Brain microvascular endothelial cell (primary cell): ENCODE measurements around the gene DLG2.
"Not testable (repeated sequence)": the region's sequence is repeated elsewhere in the genome, so short reads cannot be mapped to it uniquely, and the experiment has no call there.

Experiments used
- DNase-seq: peaks from one replicate; pipeline ENCODE4 v3.0.0-alpha.2; 2020
- H3K27ac ChIP-seq: fragments of 250-450 bp; sonication (Bioruptor Pico); 2 replicates; pipeline ENCODE4 v1.5.1; 2020; ENCODE audit warnings: mild to moderate bottlenecking, moderate library complexity
- H3K27me3 ChIP-seq: fragments of 250-450 bp; sonication (Bioruptor Pico); replicated peaks from 2 replicates; pipeline ENCODE4 v1.5.1; 2020; ENCODE audit warnings: mild to moderate bottlenecking
- H3K36me3 ChIP-seq: fragments of 250-450 bp; sonication (Bioruptor Pico); replicated peaks from 2 replicates; pipeline ENCODE4 v1.5.1; 2020; ENCODE audit warnings: mild to moderate bottlenecking
- H3K4me3 ChIP-seq: 2 replicates; pipeline ENCODE4 v1.5.1; 2011; ENCODE audit warnings: low read depth, mild to moderate bottlenecking, control low read depth, low read length, moderate library complexity
- CTCF ChIP-seq: IDR thresholded peaks from 2 replicates; pipeline ENCODE4 v1.5.1; 2011; ENCODE audit warnings: low read depth, mild to moderate bottlenecking, moderate library complexity, low read length, control low read depth, inconsistent platforms; ENCODE audit errors: missing control alignments
- in situ Hi-C: cut with HindIII; loops from 2 replicates; pipeline ENCODE4 v1.10.0; 2017; ENCODE audit warnings: low sequenced_read_pairs, low pct_ligation_motif_present

Gene DLG2

DNA sequence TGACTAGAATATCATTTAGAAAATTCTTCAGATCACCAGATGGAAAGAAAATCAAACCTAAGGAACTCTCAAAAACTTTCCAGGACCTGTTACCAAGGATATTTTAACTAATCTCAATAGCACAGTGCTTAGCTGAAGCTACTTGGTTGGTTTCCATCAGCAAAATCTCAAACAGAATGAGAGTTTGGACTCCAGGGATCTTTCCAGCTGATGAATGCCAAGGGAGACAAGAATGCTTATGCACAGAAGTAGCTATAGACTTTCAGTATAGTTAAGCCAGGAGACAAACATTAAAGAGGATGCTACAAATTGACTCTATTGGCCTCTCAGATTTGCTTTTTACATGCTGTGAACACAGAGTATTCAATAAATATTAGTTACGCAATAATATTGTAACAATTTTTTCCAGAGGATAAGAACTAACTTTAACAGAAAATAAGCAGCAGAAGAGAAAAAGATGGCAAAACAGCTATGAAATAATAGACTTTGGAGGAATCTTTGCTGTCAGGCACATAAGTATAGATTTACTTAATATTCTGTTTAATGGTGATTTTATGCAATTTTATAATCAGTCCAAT, 331.4 kb downstream of the DLG2 start:
- in situ Hi-C loops, result no loop called here
- no peak overlapping the region for H3K27ac ChIP-seq
- H3K36me3 ChIP-seq, result no peaks in the 10 kb centered on the region
- no peak for TF ChIP-seq CTCF
- H3K4me3 ChIP-seq, result no peak overlapping the region
- no peaks in the 10 kb centered on the region for H3K27me3 ChIP-seq
- no peak for DNase-seq

GRCh38 chr11:85281550-85281949, 345.6 kb downstream of the DLG2 start:
- no peak for TF ChIP-seq CTCF
- Histone ChIP-seq H3K27ac (no peak overlapping the region), H3K27me3 (no peaks in the 10 kb centered on the region), H3K36me3 (no peaks in the 10 kb centered on the region), H3K4me3 (no peak overlapping the region)
- no peak for DNase-seq
- in situ Hi-C loops, result no loop called here

GRCh38 chr11:85279267-85279666, 347.9 kb downstream of the DLG2 start:
- TF ChIP-seq CTCF, result no peak
- Histone ChIP-seq H3K27me3 (no peaks in the 10 kb centered on the region), H3K4me3 (no peak overlapping the region), H3K36me3 (no peaks in the 10 kb centered on the region), H3K27ac (no peak overlapping the region)
- DNase-seq, result no peak
- in situ Hi-C loops, result no loop called here

DNA sequence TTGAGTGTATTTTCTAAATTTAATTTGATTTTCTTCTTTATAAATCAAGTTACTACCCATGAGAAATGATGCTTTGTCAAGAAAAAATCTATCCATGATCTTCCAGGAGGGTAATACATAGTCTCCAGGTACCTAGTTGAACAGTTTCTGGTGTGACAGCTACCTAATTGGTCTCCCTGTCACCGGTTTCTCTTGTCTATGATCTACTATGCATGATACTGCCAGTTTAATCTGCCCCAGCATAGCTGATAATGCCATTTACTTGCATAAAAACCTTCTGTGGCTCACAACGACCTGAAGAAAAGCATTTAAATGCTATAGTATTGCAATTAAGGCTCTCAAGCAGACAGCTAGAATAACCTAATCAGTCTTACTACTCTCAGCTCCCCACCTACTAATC, 349.5 kb downstream of the DLG2 start:
- Histone ChIP-seq H3K27me3 (no peaks in the 10 kb centered on the region), H3K27ac (no peak overlapping the region), H3K4me3 (no peak overlapping the region), H3K36me3 (no peaks in the 10 kb centered on the region)
- DNase-seq, result no peak
- no peak for TF ChIP-seq CTCF
- in situ Hi-C loops, result no loop called here

GRCh38 chr11:85276332-85276731, 350.8 kb downstream of the DLG2 start:
- TF ChIP-seq CTCF, result no peak
- in situ Hi-C loops, result no loop called here
- H3K27ac ChIP-seq, result no peak overlapping the region

DNA sequence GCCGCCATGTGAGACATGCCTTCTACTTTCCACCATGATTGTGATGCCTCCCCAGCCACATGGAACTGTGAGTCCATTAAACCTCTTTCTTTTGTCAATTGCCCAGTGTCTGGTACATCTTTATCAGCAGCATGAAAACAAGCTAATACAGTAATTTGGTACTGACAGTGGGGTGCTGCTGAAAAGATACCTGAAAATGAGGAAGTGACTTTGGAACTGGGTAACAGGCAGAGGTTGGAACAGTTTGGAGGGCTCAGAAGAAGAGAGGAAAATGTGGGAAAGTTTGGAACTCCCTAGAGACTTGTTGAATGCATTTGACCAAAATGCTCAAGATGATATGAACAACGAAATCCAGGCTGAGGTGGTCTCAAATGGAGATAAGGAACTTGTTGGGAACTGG, 356.8 kb downstream of the DLG2 start:
- not testable (repeated sequence) for H3K27ac ChIP-seq

More at GRCh38 chr11:85276332-85276731, 350.8 kb downstream of the DLG2 start:
- Histone ChIP-seq H3K27me3 (no peaks in the 10 kb centered on the region), H3K4me3 (no peak overlapping the region), H3K36me3 (no peaks in the 10 kb centered on the region)
- no peak for DNase-seq

More for the DNA sequence above, 356.8 kb downstream of the DLG2 start:
- DNase-seq, H3K4me3 ChIP-seq, in situ Hi-C loops, H3K36me3 ChIP-seq, H3K27me3 ChIP-seq: not testable (repeated sequence)
